Left renal pelvis (tissue), 4 donors: Measurements from ENCODE around the gene HSPB6. TPM values are rescaled to one million over a fixed set of nuclear protein-coding genes. Genes with fewer than 3 reads are reported as not detected.
"Not testable (repeated sequence)": the region's sequence is repeated elsewhere in the genome, so short reads cannot be mapped to it uniquely, and the experiment has no call there.

ENCODE experiments used
- DNase-seq, 4 donors: peaks; one replicate each; pipeline ENCODE4 v3.0.0-alpha.2; 2013; ENCODE audit warnings: low read depth in 4 of 4, low spot score in 3 of 4
- polyA plus RNA-seq, 4 donors: library from polyadenylated mRNA; unstranded; fragments of 120-200 nt; gene quantifications; one replicate each; pipeline ENCODE4 v1.2.1, GENCODE V29; 2013; ENCODE audit not compliant: insufficient read length in 4 of 4

HSPB6 gene, protein sequence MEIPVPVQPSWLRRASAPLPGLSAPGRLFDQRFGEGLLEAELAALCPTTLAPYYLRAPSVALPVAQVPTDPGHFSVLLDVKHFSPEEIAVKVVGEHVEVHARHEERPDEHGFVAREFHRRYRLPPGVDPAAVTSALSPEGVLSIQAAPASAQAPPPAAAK
- polyA plus RNA-seq: 100 to 1,000 TPM in 1 of 4 donors, 10 to 100 TPM in 3; 24.8 to 111 (median 29.2) TPM

DNA sequence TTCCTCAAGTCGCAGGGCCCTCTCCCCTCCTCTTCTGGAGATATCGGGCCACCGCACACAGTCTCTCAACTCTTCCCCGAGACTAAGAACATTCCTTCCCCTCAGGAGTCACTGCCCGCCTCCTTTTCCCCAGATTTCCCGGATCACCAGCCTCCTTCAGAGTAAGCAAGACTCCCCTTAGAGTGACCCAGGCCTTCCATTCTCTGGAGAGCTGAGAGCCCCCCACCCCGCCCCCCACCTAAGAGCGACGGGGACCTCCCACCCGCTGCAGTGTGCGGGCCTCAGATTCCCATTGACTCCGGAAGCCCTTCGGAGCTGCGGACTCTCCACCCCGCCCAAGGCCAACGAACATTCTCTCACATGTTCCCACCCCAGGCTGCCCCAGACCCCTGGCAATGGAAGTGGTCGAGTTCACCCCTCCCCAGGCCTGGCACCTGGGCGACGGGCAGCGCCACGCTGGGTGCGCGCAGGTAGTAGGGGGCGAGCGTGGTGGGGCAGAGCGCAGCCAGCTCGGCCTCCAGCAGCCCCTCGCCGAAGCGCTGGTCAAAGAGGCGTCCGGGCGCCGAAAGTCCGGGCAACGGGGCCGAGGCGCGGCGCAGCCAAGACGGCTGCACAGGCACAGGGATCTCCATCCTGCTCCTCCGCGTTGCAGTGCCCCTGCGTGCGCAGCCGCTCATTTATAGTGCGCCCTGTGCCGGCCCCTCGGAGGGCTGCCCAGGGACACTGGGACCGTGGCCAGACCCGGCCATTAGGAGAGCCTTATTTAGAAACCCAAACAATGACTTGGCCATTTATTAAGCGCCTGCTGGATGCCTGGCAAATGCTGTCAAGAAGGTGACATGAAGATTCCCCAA, at the start of gene HSPB6:
HSPB6 (minus strand) TSS at position 653 of the 854 bp plus-strand sequence; CDS start at position 632, 21 bp downstream.
- no peak for DNase-seq

DNA sequence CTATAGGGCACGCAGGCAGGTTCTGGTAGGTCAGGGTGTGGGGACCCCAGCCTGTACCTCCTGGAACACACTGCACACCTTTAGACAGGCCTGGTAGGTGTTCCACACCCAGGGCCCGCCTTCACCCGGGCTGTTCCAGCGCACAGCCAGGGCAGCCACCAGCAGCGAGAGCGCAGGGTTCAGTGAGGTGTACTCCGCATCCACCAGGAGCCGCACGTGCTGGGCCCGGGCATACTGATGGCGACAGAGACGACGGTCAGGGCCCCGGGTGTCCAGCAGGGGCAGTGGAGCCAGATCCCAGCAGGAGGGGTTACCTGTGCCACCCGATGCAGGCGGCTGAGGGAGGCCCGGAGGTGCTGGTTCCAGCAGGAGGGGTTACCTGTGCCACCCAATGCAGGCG, 49.8 kb upstream of the HSPB6 start:
- no peak for DNase-seq

DNA sequence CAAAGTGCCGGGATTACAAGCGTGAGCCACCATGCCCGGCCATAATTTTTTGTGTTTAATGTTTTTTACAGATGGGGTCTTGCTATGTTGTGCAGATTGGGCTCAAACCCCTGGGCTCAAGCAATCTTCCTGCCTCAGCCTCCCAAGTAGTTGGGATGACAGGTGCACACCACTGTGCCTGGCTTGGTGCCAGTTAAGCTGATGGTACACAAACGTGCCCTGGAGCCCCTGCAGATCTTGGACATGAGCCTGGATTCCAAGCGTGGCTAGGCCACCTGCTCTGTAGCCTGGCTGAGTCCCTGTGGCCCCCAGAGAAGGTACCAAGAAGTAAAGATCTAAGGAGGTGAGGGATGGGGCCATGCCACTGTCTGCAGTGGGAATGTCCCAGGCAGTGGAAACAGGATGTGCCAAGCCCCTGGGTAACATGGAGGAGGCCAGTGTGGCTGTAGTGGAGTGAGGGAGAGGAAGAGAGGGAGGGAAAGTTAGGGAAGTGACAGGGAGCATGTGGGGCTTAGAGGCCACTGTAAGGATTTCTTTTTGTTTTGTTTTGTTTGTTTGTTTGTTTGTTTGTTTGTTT, 48.8 kb upstream of the HSPB6 start:
- DNase-seq: no peak

DNA sequence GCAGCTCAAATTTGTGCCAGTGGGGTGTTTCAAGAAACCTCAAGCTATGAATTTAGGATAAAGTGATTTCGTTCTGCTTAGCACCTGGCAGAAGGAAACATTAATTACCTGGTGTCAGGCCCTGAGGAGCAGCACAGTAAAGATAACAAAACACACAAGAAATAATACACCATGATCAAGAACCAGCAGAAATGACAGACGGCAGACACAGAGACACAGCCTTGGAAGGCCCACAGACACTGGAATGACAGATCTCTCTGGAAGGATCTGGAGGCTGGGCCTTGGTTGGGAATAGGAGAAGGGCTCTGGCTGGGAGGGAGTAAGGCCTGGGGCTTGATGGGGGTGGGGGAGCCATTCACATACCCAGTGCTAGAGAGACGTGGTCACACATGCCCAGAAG, 45.0 kb upstream of the HSPB6 start:
- no peak for DNase-seq

DNA sequence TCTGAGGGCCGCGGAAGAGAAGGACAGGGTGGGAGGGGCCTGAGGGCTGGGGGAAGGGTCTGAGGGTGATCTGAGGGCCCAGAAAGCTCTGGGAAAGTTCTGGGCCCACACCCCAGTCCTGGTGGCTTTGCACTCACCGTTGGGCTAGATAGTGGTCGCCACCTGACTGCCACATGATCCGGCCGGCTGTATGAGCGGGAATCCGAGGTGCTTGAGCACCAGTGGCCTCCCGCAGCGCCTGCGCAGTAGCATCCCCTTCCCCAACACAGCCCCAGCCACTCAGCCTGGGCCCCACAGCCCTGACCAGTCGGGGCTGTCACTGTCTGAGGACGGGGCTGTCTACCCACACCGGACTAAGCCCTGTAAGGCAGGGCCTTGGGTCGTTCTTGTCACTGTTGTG, 40.8 kb upstream of the HSPB6 start:
- no peak for DNase-seq

DNA sequence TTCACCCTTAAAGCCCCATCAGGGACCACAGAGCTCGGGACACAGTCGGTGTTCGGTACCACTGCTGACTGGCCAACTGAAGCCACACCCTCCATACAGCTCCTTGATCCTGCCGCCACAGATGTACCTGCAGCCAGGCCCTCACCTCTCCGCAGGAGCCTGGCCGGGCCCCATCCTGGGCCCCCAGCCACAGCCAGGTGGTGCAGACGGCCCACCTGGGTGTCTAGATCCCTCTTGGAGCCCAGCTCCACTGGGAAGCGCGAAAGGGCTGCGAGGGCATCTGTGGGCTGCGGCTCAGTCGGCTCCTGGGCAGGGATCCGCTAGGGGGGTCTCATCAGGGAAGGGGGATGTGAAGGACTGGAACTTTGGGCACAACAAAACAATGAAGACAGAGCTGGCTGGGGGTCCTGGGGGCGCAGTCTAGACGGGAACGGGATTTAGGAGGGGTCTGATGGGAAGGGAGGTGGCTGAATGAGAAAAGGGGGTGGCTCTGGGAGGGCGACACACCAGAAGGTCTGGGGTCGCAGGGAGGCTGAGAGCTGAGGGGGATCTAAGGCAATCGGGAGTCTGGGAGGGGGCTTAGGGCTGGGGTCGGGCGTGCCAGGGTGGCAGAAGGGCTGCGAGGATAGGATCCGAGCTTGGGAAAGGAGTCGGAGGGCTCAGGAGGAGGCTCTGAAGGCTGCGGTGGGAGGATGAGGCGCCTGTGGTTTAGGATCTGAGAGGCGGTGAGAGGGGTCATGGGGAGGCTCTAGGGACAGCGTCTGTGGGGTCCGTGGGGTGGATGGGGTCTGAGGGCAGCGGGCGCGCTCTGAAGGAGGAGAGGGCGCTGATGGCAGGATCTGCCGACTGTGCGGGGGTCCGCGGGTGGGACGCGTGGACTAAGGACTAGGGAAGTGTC, 40.1 kb upstream of the HSPB6 start:
- DNase-seq: no peak

DNA sequence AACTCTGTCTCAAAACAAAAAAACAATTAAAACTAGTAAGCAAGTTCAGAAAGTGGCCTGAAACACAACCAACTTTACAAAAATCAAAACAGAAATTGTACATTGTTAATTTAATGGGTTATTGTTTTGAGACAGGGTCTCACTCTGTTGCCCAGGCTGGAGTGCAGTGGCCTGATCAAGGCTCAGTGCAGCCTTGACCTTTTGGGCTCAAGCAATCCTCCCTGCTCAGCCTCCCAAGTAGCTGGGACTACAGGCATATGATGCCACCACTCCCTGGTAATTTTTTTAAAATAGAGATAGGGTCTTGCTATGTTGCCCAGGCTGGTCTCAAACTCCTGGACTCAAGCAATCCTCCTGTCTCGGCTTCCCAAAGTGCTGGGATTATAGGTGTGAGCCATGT, 38.7 kb upstream of the HSPB6 start:
- not testable (repeated sequence) for DNase-seq

DNA sequence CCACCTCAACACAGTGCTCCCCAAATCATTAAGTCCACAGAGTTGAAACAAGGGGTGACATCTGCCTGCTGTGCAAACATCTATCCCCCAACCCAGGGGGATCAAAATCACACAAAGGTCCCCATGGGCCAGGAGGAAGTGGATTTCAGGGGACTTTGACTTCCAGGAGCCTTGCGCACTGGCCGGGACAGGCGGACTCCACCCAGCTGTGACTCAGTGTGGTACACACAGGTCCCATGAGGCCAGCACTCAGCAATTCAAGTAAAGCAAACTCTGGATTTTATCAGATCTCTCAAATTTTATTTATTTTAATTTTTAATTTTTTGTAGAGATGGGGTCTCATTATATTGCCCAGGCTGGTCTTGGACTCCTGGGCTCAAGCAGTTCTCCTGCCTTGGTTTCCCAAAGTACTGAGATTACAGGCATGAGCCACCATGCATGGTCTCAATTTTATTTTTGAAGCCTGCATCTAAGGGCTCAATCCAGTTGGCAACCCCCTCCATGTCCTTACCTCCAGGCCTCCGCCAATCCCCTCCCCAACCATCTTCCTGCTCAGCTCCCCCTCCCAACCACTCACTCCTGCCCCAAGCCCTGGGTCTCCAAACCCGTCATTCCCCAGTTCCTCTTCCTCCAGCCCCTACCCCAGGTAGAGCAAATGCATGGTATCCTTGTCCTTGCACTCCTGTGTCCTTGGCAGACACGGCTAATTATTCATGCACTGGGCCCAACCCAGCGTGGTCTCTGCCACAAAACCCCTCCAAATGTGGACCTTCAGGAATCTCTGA, 36.7 kb upstream of the HSPB6 start:
- DNase-seq: no peak

DNA sequence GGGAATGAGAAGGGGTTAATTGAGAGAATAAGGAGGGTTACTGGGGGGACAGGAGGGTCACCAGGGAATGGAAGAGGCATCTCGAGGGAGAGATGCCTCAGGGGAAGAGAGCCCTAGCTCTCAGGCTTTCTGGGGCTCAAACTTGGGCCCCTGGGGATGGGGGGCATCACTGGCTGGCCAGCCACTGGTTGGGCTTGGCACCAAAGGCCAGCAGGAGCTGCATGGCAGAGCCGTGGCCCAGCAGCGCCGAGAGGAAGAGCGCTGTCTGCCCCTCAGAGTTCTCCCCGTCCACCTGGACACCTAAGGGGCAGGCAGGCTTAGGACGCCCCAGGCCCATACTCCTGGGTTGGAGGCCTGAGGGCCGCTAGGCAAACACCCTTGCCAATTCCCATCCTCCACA, 36.1 kb upstream of the HSPB6 start:
- DNase-seq: no peak

DNA sequence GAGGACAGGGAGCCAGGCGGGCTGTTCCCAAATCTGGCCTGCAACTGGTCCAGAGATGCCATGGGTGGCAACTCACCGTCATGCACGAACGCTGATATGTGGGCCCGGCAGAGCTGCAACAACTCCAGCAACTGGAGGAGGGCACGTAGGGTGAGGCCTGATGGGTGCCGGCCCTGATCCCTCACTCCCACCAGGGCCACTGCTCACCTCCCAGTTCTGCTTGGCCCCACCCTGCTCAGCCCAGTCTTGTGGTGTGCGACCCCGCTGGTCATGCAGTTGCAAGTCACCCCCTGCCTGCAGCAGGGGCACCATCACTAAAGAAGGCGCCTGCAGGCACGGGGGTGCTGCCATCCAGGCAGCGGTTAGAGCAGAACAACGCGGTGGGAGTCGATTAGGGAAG, 35.5 kb upstream of the HSPB6 start:
- DNase-seq: no peak

DNA sequence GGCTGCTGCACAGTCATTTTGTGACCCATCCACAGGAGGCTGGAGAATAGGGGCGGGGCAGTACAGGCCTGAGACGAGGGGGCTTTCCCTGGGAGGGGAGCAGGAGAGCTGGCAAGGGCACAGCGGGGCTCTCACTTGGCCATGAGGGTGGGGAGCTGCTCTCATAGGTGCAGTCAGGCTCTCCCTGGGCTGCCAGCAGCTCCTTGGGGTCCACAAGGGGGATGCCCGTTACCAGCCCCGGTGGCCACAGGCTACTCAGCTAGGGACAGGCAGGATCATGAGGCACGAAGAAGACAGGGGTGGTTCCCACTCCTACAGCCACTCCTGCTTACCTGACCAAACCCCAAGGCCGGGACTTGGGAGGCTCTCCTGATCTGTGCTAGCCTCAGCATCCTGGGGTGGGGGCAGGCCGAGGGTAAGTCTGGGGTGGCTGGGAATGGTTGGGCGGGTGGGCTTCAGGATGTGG, 35.0 kb upstream of the HSPB6 start:
- no peak for DNase-seq

DNA sequence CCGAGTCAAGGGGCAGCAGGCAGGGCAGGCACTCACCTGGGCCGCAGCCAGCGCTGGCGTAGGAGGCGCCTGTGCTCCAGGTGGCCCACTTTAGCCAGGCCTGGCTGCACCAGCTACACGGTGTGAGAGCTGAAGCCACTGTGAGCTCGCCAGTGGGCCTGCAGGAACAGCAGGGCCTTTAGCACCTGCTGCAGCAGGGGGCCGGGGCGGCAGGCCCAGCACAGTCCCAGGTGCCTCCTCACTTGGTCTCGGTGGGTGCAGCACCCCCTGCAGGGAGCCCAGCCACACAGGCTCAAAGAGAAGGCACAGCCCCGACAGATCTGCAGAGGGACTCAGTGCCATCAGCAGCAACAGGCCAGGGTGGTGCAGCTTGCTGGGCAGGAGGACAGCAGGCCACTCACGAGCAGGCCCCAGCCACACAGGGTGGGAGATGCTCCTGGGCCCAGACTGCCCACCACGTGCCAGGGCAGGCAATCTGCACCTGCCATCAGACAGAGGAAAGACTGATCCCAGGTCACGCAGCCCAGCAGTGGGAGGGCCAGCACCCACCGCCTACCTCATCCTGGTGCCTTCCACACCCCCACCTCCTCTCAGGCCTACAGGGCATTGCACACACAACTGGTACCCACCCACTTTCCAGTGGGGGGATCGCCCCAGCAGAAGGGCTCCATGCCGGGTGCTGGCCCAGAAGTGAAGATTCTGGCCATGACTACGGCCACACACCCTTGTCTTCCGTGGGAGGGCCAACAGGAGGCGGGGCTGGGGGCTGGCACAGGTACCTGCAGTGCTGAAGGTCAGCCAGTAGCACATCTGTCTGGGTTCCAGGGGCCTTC, 34.4 kb upstream of the HSPB6 start:
- DNase-seq: no peak

DNA sequence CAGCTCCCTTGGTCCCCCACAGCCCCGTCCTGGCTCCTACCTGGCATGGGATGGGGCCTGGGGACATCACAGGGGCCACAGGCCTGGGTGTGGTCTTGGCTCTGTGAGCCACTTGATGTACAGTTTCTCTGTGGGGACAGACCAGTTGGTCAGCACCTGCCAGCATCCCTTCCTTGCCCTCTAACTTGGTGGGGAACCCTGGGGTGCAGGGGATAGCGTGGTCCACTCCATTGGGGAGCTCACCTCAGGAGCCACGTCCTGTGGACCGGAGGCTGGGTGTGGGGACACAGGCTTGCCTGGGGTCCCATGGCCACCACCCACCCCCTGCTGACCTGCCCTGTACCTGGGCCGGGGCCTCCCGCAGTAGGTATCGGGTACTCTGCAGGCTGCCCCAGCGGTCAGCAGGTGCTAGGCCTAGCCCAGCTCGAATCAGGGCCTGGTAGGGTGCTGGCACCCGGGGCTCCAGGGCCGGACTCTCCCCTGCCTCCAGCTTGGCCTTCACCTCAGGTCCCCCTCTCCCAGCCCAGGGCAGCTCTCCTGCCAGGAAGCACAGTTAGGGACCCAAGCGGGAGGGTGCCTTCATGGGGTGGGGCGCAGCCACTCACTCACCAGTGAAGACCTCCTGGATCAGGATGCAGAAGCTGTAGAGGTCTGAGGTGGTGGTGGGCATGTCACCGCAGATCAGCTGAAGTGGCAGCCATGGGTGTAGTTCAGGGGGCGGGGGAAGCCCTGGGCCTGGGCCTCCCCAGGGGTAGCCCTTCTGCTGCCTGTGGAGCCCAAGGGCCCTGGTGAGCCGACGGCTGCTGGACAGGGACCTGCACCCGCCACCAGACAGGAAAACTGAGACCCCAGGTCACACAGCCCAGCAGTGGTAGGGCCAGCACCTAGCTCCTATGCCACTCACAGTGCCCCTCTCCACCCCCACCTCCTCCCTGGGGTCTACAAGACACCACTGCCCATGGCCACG, 33.4 kb upstream of the HSPB6 start:
- no peak for DNase-seq

DNA sequence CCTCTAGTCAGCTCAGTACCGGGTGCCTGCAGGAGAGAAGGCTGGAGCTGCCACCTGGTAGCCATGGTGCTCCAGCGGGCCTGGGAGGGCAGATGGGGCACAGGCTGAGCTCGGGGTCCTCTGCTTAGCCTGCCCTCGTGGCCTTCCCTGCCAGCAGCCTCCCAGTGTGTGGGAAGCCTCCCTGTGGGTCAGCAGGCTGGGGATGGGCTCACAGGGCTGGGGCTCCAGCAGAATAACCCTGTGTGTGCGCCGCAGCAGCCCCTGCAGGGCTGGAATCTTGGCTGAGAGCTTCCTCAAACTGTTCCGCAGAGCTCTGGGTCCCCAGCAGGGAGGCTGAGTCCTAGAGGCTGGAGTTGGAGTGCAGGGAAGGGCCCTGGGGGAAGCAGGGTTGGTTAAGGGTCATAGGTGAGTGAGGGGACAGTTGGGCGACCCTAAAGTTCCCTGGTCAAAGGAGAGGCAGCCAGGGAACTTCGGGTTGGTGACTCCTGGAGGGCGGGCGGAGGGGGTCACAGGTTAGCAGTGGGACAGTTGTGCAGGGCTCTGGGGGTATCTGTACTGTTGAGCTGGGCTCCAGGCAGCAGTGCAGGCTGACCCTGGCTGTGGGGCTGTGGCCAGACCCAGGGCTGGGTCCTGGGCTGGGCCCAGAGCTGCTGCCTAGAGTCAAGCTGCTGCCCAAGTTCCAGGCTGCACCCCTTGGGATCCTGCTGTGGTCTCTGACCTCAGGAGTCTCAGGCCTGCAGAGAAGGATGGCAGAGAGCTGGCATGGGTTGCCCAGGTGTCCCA, 32.6 kb upstream of the HSPB6 start:
- DNase-seq: no peak

DNA sequence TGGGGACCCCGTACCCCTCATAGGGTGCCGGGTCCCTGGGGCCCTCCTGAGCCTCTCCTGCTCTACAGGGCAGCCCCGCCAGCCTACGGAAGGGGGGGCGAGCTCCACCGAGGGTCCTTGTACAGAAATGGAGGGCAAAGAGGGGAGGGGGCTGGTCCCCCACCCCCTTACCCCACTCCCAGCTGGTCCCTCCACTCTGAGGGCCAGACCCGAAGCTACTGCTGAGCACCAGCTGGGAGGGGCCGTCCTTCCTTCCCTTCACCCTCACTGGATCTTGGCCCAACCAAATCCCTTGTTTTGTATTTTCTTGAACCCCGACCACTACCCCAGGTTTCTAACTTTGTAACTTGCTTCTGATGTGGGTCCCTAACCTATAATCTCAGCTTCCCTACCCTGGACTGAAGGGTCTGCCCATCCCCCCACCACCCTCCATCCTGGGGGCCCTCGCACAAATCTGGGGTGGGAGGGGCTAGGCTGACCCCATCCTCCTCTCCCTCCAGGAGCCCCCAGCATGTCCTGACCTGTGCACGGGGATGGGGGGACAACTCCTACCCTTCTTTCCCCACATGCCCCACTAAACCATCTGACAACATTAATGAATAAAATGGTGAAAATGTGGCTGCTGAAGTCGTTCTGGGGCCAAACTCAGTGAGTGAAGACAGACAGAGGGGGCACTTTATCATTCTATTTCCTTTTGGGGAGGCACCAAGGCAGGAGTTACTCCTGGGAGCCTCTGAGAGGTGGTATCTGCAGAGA, 31.6 kb upstream of the HSPB6 start:
- no peak for DNase-seq

DNA sequence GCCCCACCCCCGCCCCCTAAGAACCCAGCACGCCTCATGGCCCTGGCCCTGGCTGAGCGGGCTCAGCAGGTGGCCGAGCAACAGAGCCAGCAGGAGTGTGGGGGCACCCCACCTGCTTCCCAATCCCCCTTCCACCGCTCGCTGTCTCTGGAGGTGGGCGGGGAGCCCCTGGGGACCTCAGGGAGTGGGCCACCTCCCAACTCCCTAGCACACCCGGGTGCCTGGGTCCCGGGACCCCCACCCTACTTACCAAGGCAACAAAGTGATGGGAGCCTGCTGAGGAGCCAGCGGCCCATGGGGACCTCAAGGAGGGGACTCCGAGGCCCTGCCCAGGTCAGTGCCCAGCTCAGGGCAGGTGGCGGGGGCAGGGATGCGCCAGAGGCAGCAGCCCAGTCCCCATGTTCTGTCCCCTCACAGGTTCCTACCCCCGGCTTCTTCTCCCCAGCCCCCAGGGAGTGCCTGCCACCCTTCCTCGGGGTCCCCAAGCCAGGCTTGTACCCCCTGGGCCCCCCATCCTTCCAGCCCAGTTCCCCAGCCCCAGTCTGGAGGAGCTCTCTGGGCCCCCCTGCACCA, 30.5 kb upstream of the HSPB6 start:
- DNase-seq: no peak
